Measurements from ENCODE around the gene WDR38.

DNA sequence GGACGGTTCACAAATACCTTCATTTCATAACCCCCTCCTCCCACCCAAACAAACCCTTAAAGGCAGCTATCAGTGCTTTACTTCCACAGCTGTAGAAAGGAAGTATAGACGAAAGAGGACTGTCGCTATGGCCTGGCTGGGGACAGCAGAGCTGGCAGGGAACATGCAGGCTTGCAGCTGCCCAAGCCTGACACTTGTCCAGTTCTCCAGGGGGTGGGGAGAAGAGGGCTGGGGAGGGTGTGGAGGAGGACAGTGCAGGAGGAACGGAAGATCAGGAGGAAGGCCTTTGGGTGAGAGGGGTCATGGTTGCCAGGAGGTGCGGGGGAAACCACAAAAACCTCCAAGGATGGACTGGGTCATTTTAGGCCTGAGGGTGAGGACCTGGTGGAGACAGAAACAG, 34.6 kb downstream of the WDR38 start:
- TF ChIP-seq POLR2AphosphoS5 (IDR thresholded peaks at IDR 0.05) (no peak), EP300 (IDR thresholded peaks at IDR 0.05) (no peak)
